ENCODE results near the gene GRB10.
"Not testable (repeated sequence)": the region's sequence is repeated elsewhere in the genome, so short reads cannot be mapped to it uniquely, and the experiment has no call there.

The GRB10 gene

GRCh38 chr7:50584793-50585408, 197.8 kb downstream of the GRB10 start:
- H3K4me3 Mint-ChIP-seq, result no peak overlapping the region
- H3K9me3 Mint-ChIP-seq, result peaks cover 25% of the 10 kb centered on the region
- no peak for DNase-seq (ENCODE audit: low spot score)
- H3K27me3 Mint-ChIP-seq (ENCODE audit: low read depth), result peaks cover 12% of the 10 kb centered on the region
- peaks cover 4% of the 10 kb centered on the region for H3K36me3 Mint-ChIP-seq (ENCODE audit: low read depth)
- H3K27ac Mint-ChIP-seq, result no peak overlapping the region
- H3K4me1 Mint-ChIP-seq (ENCODE audit: low read depth), result peaks cover 11% of the 10 kb centered on the region

GRCh38 chr7:50584386-50584785, 198.3 kb downstream of the GRB10 start:
- Mint-ChIP-seq H3K4me3 (no peak overlapping the region), H3K36me3 (ENCODE audit: low read depth) (peaks cover 4% of the 10 kb centered on the region), H3K27ac (no peak overlapping the region), H3K27me3 (ENCODE audit: low read depth) (peaks cover 12% of the 10 kb centered on the region), H3K9me3 (peaks cover 25% of the 10 kb centered on the region), H3K4me1 (ENCODE audit: low read depth) (peaks cover 8% of the 10 kb centered on the region)
- no peak for DNase-seq (ENCODE audit: low spot score)

GRCh38 chr7:50583295-50583694, 199.4 kb downstream of the GRB10 start:
- peaks cover 25% of the 10 kb centered on the region for H3K9me3 Mint-ChIP-seq
- H3K4me1 Mint-ChIP-seq (ENCODE audit: low read depth); H3K36me3 Mint-ChIP-seq (ENCODE audit: low read depth); H3K27ac Mint-ChIP-seq; DNase-seq (ENCODE audit: low spot score); H3K4me3 Mint-ChIP-seq: not testable (repeated sequence)
- H3K27me3 Mint-ChIP-seq (ENCODE audit: low read depth), result peaks cover 12% of the 10 kb centered on the region

GRCh38 chr7:50582271-50582670, 200.4 kb downstream of the GRB10 start:
- H3K36me3 Mint-ChIP-seq (ENCODE audit: low read depth); H3K27ac Mint-ChIP-seq; H3K4me3 Mint-ChIP-seq; H3K4me1 Mint-ChIP-seq (ENCODE audit: low read depth); DNase-seq (ENCODE audit: low spot score): not testable (repeated sequence)
- H3K27me3 Mint-ChIP-seq (ENCODE audit: low read depth), result peaks cover 12% of the 10 kb centered on the region
- peaks cover 28% of the 10 kb centered on the region for H3K9me3 Mint-ChIP-seq

GRCh38 chr7:50580666-50581065, 202.0 kb downstream of the GRB10 start:
- not testable (repeated sequence) for H3K36me3 Mint-ChIP-seq (ENCODE audit: low read depth); DNase-seq (ENCODE audit: low spot score); H3K4me3 Mint-ChIP-seq; H3K4me1 Mint-ChIP-seq (ENCODE audit: low read depth); H3K27ac Mint-ChIP-seq
- Mint-ChIP-seq H3K9me3 (peaks cover 28% of the 10 kb centered on the region), H3K27me3 (ENCODE audit: low read depth) (peaks cover 12% of the 10 kb centered on the region)

- Mint-ChIP-seq H3K27ac (no peak overlapping the region), H3K27me3 (ENCODE audit: low read depth) (peaks cover 15% of the 10 kb centered on the region), H3K36me3 (ENCODE audit: low read depth) (peaks cover 6% of the 10 kb centered on the region), H3K4me3 (no peak overlapping the region), H3K4me1 (ENCODE audit: low read depth) (no peaks in the 10 kb centered on the region), H3K9me3 (peaks cover 32% of the 10 kb centered on the region)
- no peak for DNase-seq (ENCODE audit: low spot score)
Observed at GRCh38 chr7:50580057-50580456, 202.6 kb downstream of the GRB10 start.

- not testable (repeated sequence) for H3K4me3 Mint-ChIP-seq; H3K36me3 Mint-ChIP-seq (ENCODE audit: low read depth); DNase-seq (ENCODE audit: low spot score); H3K27ac Mint-ChIP-seq; H3K4me1 Mint-ChIP-seq (ENCODE audit: low read depth)
- Mint-ChIP-seq H3K9me3 (peaks cover 20% of the 10 kb centered on the region), H3K27me3 (ENCODE audit: low read depth) (peaks cover 26% of the 10 kb centered on the region)
Observed at GRCh38 chr7:50578105-50578504, 204.6 kb downstream of the GRB10 start.

- peaks cover 2% of the 10 kb centered on the region for H3K36me3 Mint-ChIP-seq (ENCODE audit: low read depth)
- peaks cover 26% of the 10 kb centered on the region for H3K27me3 Mint-ChIP-seq (ENCODE audit: low read depth)
- DNase-seq (ENCODE audit: low spot score), result no peak
- H3K27ac Mint-ChIP-seq, result no peak overlapping the region
- no peak overlapping the region for H3K4me3 Mint-ChIP-seq
- H3K4me1 Mint-ChIP-seq (ENCODE audit: low read depth), result no peaks in the 10 kb centered on the region
- peaks cover 15% of the 10 kb centered on the region for H3K9me3 Mint-ChIP-seq
Observed at GRCh38 chr7:50577569-50577968, 205.1 kb downstream of the GRB10 start.

GRCh38 chr7:50576388-50576787, 206.3 kb downstream of the GRB10 start:
- Mint-ChIP-seq H3K9me3 (peaks cover 10% of the 10 kb centered on the region), H3K27me3 (ENCODE audit: low read depth) (peaks cover 26% of the 10 kb centered on the region)
- H3K36me3 Mint-ChIP-seq (ENCODE audit: low read depth); H3K4me1 Mint-ChIP-seq (ENCODE audit: low read depth); DNase-seq (ENCODE audit: low spot score); H3K4me3 Mint-ChIP-seq; H3K27ac Mint-ChIP-seq: not testable (repeated sequence)

- no peak overlapping the region for H3K27ac Mint-ChIP-seq
- peaks cover 9% of the 10 kb centered on the region for H3K27me3 Mint-ChIP-seq (ENCODE audit: low read depth)
- DNase-seq (ENCODE audit: low spot score), result no peak
- no peaks in the 10 kb centered on the region for H3K36me3 Mint-ChIP-seq (ENCODE audit: low read depth)
- no peak overlapping the region for H3K4me3 Mint-ChIP-seq
- H3K9me3 Mint-ChIP-seq, result no peaks in the 10 kb centered on the region
- H3K4me1 Mint-ChIP-seq (ENCODE audit: low read depth), result no peaks in the 10 kb centered on the region
Observed at GRCh38 chr7:50567715-50568261, 214.9 kb downstream of the GRB10 start.

- peaks cover 9% of the 10 kb centered on the region for H3K27me3 Mint-ChIP-seq (ENCODE audit: low read depth)
- H3K9me3 Mint-ChIP-seq, result no peaks in the 10 kb centered on the region
- no peak overlapping the region for H3K27ac Mint-ChIP-seq
- H3K4me1 Mint-ChIP-seq (ENCODE audit: low read depth), result no peaks in the 10 kb centered on the region
- no peak for DNase-seq (ENCODE audit: low spot score)
- H3K4me3 Mint-ChIP-seq, result no peak overlapping the region
- H3K36me3 Mint-ChIP-seq (ENCODE audit: low read depth), result no peaks in the 10 kb centered on the region
Observed at GRCh38 chr7:50565977-50566376, 216.7 kb downstream of the GRB10 start.

GRCh38 chr7:50565559-50565916, 217.2 kb downstream of the GRB10 start:
- Mint-ChIP-seq H3K27ac (no peak overlapping the region), H3K27me3 (ENCODE audit: low read depth) (peaks cover 9% of the 10 kb centered on the region), H3K4me3 (no peak overlapping the region), H3K36me3 (ENCODE audit: low read depth) (no peaks in the 10 kb centered on the region), H3K9me3 (no peaks in the 10 kb centered on the region), H3K4me1 (ENCODE audit: low read depth) (no peaks in the 10 kb centered on the region)
- DNase-seq (ENCODE audit: low spot score), result no peak

- no peak within 1 kb of the TSS for H3K27ac Mint-ChIP-seq
Observed at GRCh38 chr7:50564640-50565558, 217.8 kb downstream of the GRB10 start, which contains the start of gene DDC. Gene DDC (minus strand): TSS chr7:50565405. CDS start chr7:50544085, 21,320 bp downstream.

GRCh38 chr7:50564171-50564570, 218.5 kb downstream of the GRB10 start:
- H3K27me3 Mint-ChIP-seq (ENCODE audit: low read depth), result peaks cover 10% of the 10 kb centered on the region

More at GRCh38 chr7:50564640-50565558, 217.8 kb downstream of the GRB10 start, which contains the start of gene DDC:
- Mint-ChIP-seq H3K27me3 (ENCODE audit: low read depth) (peaks cover 9% of the 10 kb centered on the region), H3K9me3 (no peaks in the 10 kb centered on the region), H3K4me3 (no peak within 1 kb of the TSS), H3K36me3 (ENCODE audit: low read depth) (no peaks in the 10 kb centered on the region), H3K4me1 (ENCODE audit: low read depth) (no peaks in the 10 kb centered on the region)
- DNase-seq (ENCODE audit: low spot score), result no peak

More at GRCh38 chr7:50564171-50564570, 218.5 kb downstream of the GRB10 start:
- Mint-ChIP-seq H3K9me3 (no peaks in the 10 kb centered on the region), H3K4me3 (no peak overlapping the region), H3K4me1 (ENCODE audit: low read depth) (no peaks in the 10 kb centered on the region), H3K36me3 (ENCODE audit: low read depth) (no peaks in the 10 kb centered on the region), H3K27ac (no peak overlapping the region)
- no peak for DNase-seq (ENCODE audit: low spot score)

All from T-helper 2 cell treated with Interferon-gamma antibody and Interleukin-4, amounts not matched to agents 5 μg/mL and 100 μg/mL, for 36 hours (primary cell).